ENCODE results near the gene NFYC.

Gene NFYC

GRCh38 chr1:40760984-40761383 is 69.5 kb downstream of the NFYC start:
- DNase-seq (ENCODE audit: low spot score): no peak

- DNase-seq (ENCODE audit: low spot score): no peak
Measured at GRCh38 chr1:40762144-40762923, 70.8 kb downstream of the NFYC start.

- DNase-seq (ENCODE audit: low spot score): no peak
Measured at GRCh38 chr1:40763742-40764532, 72.4 kb downstream of the NFYC start.

GRCh38 chr1:40764981-40765380 is 73.5 kb downstream of the NFYC start:
- no peak for DNase-seq (ENCODE audit: low spot score)

GRCh38 chr1:40766017-40766416 is 74.5 kb downstream of the NFYC start:
- DNase-seq (ENCODE audit: low spot score): no peak

- no peak for DNase-seq (ENCODE audit: low spot score)
Measured at GRCh38 chr1:40766560-40766959, 75.1 kb downstream of the NFYC start.

GRCh38 chr1:40768146-40768990 is 76.9 kb downstream of the NFYC start:
- peak; percentile 33 for DNase-seq (ENCODE audit: low spot score)

GRCh38 chr1:40769815-40770214 is 78.3 kb downstream of the NFYC start:
- no peak for DNase-seq (ENCODE audit: low spot score)

GRCh38 chr1:40770296-40771070 is 79.0 kb downstream of the NFYC start:
- DNase-seq (ENCODE audit: low spot score): no peak

- no peak for DNase-seq (ENCODE audit: low spot score)
Measured at GRCh38 chr1:40772146-40772955, 80.8 kb downstream of the NFYC start.

GRCh38 chr1:40773748-40774265 is 82.3 kb downstream of the NFYC start:
- no peak for DNase-seq (ENCODE audit: low spot score)

- no peak for DNase-seq (ENCODE audit: low spot score)
Measured at GRCh38 chr1:40774266-40774998, 82.9 kb downstream of the NFYC start.

GRCh38 chr1:40776236-40777072 is 85.0 kb downstream of the NFYC start:
- no peak for DNase-seq (ENCODE audit: low spot score)

GRCh38 chr1:40777224-40777970 is 85.9 kb downstream of the NFYC start:
- DNase-seq (ENCODE audit: low spot score): no peak

GRCh38 chr1:40780678-40781607 is 89.4 kb downstream of the NFYC start:
- no peak for DNase-seq (ENCODE audit: low spot score)

GRCh38 chr1:40781608-40781971 is 90.1 kb downstream of the NFYC start:
- DNase-seq (ENCODE audit: low spot score): no peak

- DNase-seq (ENCODE audit: low spot score): no peak
Measured at GRCh38 chr1:40782371-40782956, 91.0 kb downstream of the NFYC start.
